ENCODE data around the gene ZGPAT.

Gene ZGPAT

DNA sequence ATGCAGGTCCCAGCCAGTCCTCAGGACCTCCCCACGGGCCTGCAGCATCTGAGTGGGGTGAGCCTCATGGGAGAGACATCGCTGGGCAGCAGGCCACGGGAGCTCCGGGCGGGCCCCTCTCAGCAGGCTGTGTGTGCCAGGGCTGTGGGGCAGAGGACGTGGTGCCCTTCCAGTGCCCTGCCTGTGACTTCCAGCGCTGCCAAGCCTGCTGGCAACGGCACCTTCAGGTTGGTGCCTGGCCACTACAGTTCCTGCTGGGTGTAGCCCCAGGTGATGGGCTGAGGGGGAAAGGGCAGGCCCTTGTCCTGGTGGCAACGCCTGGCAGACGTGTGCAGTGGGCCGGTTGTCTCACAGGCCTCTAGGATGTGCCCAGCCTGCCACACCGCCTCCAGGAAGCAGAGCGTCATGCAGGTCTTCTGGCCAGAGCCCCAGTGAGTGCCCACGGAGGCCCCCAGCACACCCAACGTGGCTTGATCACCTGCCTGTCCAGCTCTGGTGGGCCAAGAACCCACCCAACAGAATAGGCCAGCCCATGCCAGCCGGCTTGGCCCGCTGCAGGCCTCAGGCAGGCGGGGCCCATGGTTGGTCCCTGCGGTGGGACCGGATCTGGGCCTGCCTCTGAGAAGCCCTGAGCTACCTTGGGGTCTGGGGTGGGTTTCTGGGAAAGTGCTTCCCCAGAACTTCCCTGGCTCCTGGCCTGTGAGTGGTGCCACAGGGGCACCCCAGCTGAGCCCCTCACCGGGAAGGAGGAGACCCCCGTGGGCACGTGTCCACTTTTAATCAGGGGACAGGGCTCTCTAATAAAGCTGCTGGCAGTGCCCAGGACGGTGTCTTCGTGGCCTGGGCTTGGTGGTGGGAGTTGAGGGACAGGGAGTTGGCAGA is 12.2 kb upstream of the ZGPAT start:
- Histone ChIP-seq H3K9me2 (ENCODE audit: low read depth, low read length) (no peaks in the 10 kb centered on the region), H3K27ac (ENCODE audit: low read depth, low read length, poor library complexity, severe bottlenecking) (no peak overlapping the region), H3K4me3 (ENCODE audit: low read depth, low read length, poor library complexity, severe bottlenecking) (no peak overlapping the region), H3K9ac (ENCODE audit: low read length) (no peak overlapping the region), H3K79me2 (ENCODE audit: insufficient read depth, low read length) (no peaks in the 10 kb centered on the region), H2AFZ (ENCODE audit: low read length) (no peak overlapping the region), H3F3A (ENCODE audit: insufficient read depth, low read length) (no peaks in the 10 kb centered on the region), H3K4me2 (ENCODE audit: low read length) (no peak overlapping the region), H3K36me3 (ENCODE audit: insufficient read depth, low read length) (no peaks in the 10 kb centered on the region; the same call in 1 of the 2 replicates), H3K4me1 (ENCODE audit: insufficient read depth, low read length, severe bottlenecking) (no peaks in the 10 kb centered on the region), H3K9me3 (ENCODE audit: low read length) (no peaks in the 10 kb centered on the region), H4K20me1 (ENCODE audit: insufficient read depth, low read length) (no peaks in the 10 kb centered on the region), H3K27me3 (ENCODE audit: insufficient read depth, low read length) (no peaks in the 10 kb centered on the region)
- no peak for TF ChIP-seq CTCF (IDR thresholded peaks at IDR 0.05; ENCODE audit: low read length)
- no peak for TF ChIP-seq EZH2 (IDR thresholded peaks at IDR 0.05; ENCODE audit: borderline replicate concordance, low read length)

- Histone ChIP-seq H3K9ac (ENCODE audit: low read length) (no peak overlapping the region), H4K20me1 (ENCODE audit: insufficient read depth, low read length) (no peaks in the 10 kb centered on the region), H3K4me3 (ENCODE audit: low read depth, low read length, poor library complexity, severe bottlenecking) (no peak overlapping the region), H3K36me3 (ENCODE audit: insufficient read depth, low read length) (no peaks in the 10 kb centered on the region; the same call in 1 of the 2 replicates), H3F3A (ENCODE audit: insufficient read depth, low read length) (no peaks in the 10 kb centered on the region), H3K27ac (ENCODE audit: low read depth, low read length, poor library complexity, severe bottlenecking) (no peak overlapping the region), H3K9me3 (ENCODE audit: low read length) (no peaks in the 10 kb centered on the region), H3K79me2 (ENCODE audit: insufficient read depth, low read length) (no peaks in the 10 kb centered on the region), H3K4me1 (ENCODE audit: insufficient read depth, low read length, severe bottlenecking) (no peaks in the 10 kb centered on the region), H3K4me2 (ENCODE audit: low read length) (no peak overlapping the region), H3K9me2 (ENCODE audit: low read depth, low read length) (no peaks in the 10 kb centered on the region), H3K27me3 (ENCODE audit: insufficient read depth, low read length) (no peaks in the 10 kb centered on the region), H2AFZ (ENCODE audit: low read length) (no peak overlapping the region)
- TF ChIP-seq EZH2 (IDR thresholded peaks at IDR 0.05; ENCODE audit: borderline replicate concordance, low read length) = no peak
- TF ChIP-seq CTCF (IDR thresholded peaks at IDR 0.05; ENCODE audit: low read length) = no peak
Observed at GRCh38 chr20:63696306-63696627, 11.6 kb upstream of the ZGPAT start.

GRCh38 chr20:63696628-63697356 is 11.0 kb upstream of the ZGPAT start, which contains the start of gene TNFRSF6B:
TNFRSF6B (plus strand) TSS chr20:63696652; CDS start chr20:63696768, 116 bp downstream.
- no peaks in the 10 kb centered on the region; the same call in 1 of the 2 replicates for H3K36me3 ChIP-seq (ENCODE audit: insufficient read depth, low read length)
- H4K20me1 ChIP-seq (ENCODE audit: insufficient read depth, low read length) = no peaks in the 10 kb centered on the region
- TF ChIP-seq CTCF (IDR thresholded peaks at IDR 0.05; ENCODE audit: low read length) (no peak), EZH2 (IDR thresholded peaks at IDR 0.05; ENCODE audit: borderline replicate concordance, low read length) (no peak)
- H3K9me2 ChIP-seq (ENCODE audit: low read depth, low read length) = no peaks in the 10 kb centered on the region
- H3K9me3 ChIP-seq (ENCODE audit: low read length) = no peaks in the 10 kb centered on the region
- no peak within 1 kb of the TSS for H3K9ac ChIP-seq (ENCODE audit: low read length)
- no peaks in the 10 kb centered on the region for H3K27me3 ChIP-seq (ENCODE audit: insufficient read depth, low read length)
- no peaks in the 10 kb centered on the region for H3K4me1 ChIP-seq (ENCODE audit: insufficient read depth, low read length, severe bottlenecking)
- no peak within 1 kb of the TSS for H3K4me2 ChIP-seq (ENCODE audit: low read length)
- H3K4me3 ChIP-seq (ENCODE audit: low read depth, low read length, poor library complexity, severe bottlenecking) = no peak within 1 kb of the TSS
- no peak within 1 kb of the TSS for H2AFZ ChIP-seq (ENCODE audit: low read length)
- no peak within 1 kb of the TSS for H3K27ac ChIP-seq (ENCODE audit: low read depth, low read length, poor library complexity, severe bottlenecking)
- no peaks in the 10 kb centered on the region for H3K79me2 ChIP-seq (ENCODE audit: insufficient read depth, low read length)
- H3F3A ChIP-seq (ENCODE audit: insufficient read depth, low read length) = no peaks in the 10 kb centered on the region
